ENCODE results near the gene SCUBE3. TPM values are rescaled to one million over a fixed set of nuclear protein-coding genes. Genes with fewer than 3 reads are reported as not detected.

The SCUBE3 gene
- total and polyA plus RNA-seq, 9 of the 15 experiments (the other 6 are each of a cell fraction or from before 2014, with no cell fraction given): 0.01 to 0.11 TPM; not detected in 7

DNA sequence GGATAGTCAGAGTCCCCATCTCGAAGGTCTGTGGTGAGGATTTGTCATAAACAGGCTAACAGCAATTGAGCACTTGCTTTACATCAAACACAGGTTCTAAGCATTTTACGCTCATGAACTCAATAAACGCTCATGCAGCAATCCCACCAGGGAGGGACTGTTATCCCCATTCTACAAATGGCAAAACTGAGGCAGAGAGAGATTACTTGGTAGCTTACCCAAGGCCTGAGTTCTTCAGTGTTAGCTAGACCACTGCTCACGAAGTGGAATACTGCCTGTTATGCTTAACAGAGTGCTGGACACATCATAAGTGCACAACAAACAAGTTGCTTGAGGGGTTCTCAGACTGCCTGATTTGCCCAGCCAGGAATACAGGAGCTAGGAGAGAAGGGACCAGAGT, 48.9 kb upstream of the SCUBE3 start:
- ATAC-seq: no peak
- H3K9ac ChIP-seq (ENCODE audit: insufficient read depth in 1 of 2, low read depth in 2 of 2, low read length in 2 of 2): no peak overlapping the region
- ChIA-PET CTCF (ENCODE audit: low intra/inter-chr PET ratio) (no interaction called here), POLR2A (interaction anchor here (0.6 to 1.2 kb wide), 2 partner anchors 14 to 80 kb away, joined by 3 read pairs; no protein-coding TSS in a partner anchor)
- H3K9me1 ChIP-seq (ENCODE audit: control insufficient read depth, insufficient read depth, low read length): no peaks in the 10 kb centered on the region
- intact Hi-C loops (cut with micrococcal nuclease) (no loop called here), in situ Hi-C loops (cut with MboI) (no loop called here)
- no peak overlapping the region for H3K4me2 ChIP-seq (ENCODE audit: insufficient read depth, low read length)
- H3K4me3 ChIP-seq: no peak overlapping the region
- no peaks in the 10 kb centered on the region for H3K79me2 ChIP-seq (ENCODE audit: control insufficient read depth, insufficient read depth, low read length)
- no peak overlapping the region for H2AFZ ChIP-seq (ENCODE audit: low read depth, low read length)
- H4K20me1 ChIP-seq (replicated peaks; ENCODE audit: control insufficient read depth, insufficient read depth, low read length): no peaks in the 10 kb centered on the region
- no peaks in the 10 kb centered on the region for H3K36me3 ChIP-seq (ENCODE audit: control insufficient read depth, insufficient read depth, low read length)
- DNase-seq (ENCODE audit: extremely low read depth in 1 of 4, low spot score in 3 of 4): no peak
- WGBS (ENCODE audit: insufficient coverage, low coverage, missing lambda C conversion rate): 4% methylated on average over 4 of the region's 4 CpGs
- no peak for TF ChIP-seq NR2C1 (IDR thresholded peaks at IDR 0.05)
- TF ChIP-seq NR2C1 (tag; IDR thresholded peaks at IDR 0.05): no peak
- TF ChIP-seq ZNF583 (CRISPR knock-in tag; IDR thresholded peaks at IDR 0.05): no peak
- TF ChIP-seq MYBL2 (IDR thresholded peaks at IDR 0.05; ENCODE audit: low read depth): no peak
- no peak for TF ChIP-seq MYBL2 (CRISPR knock-in tag; IDR thresholded peaks at IDR 0.05; ENCODE audit: borderline replicate concordance)
- TF ChIP-seq RBM14 (IDR thresholded peaks at IDR 0.05; ENCODE audit: borderline replicate concordance, insufficient read depth, low read depth, low read length): no peak
- TF ChIP-seq, protein P1, sequence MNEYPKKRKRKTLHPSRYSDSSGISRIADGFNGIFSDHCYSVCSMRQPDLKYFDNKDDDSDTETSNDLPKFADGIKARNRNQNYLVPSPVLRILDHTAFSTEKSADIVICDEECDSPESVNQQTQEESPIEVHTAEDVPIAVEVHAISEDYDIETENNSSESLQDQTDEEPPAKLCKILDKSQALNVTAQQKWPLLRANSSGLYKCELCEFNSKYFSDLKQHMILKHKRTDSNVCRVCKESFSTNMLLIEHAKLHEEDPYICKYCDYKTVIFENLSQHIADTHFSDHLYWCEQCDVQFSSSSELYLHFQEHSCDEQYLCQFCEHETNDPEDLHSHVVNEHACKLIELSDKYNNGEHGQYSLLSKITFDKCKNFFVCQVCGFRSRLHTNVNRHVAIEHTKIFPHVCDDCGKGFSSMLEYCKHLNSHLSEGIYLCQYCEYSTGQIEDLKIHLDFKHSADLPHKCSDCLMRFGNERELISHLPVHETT (CRISPR knock-in tag; conservative IDR thresholded peaks at IDR 0.05 in 1 of 2, IDR thresholded peaks at IDR 0.05 in 1 of 2): no peak
- no peak for TF ChIP-seq MTA1 (IDR thresholded peaks at IDR 0.05; ENCODE audit: borderline replicate concordance)
- TF ChIP-seq, protein P2, sequence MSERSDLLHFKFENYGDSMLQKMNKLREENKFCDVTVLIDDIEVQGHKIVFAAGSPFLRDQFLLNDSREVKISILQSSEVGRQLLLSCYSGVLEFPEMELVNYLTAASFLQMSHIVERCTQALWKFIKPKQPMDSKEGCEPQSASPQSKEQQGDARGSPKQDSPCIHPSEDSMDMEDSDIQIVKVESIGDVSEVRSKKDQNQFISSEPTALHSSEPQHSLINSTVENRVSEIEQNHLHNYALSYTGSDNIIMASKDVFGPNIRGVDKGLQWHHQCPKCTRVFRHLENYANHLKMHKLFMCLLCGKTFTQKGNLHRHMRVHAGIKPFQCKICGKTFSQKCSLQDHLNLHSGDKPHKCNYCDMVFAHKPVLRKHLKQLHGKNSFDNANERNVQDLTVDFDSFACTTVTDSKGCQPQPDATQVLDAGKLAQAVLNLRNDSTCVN (CRISPR knock-in tag; IDR thresholded peaks at IDR 0.05): no peak
- TF ChIP-seq, protein P3, sequence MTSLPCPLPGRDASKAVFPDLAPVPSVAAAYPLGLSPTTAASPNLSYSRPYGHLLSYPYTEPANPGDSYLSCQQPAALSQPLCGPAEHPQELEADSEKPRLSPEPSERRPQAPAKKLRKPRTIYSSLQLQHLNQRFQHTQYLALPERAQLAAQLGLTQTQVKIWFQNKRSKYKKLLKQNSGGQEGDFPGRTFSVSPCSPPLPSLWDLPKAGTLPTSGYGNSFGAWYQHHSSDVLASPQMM (CRISPR knock-in tag; IDR thresholded peaks at IDR 0.05): no peak
- no peak for TF ChIP-seq RFX5 (IDR thresholded peaks at IDR 0.05; ENCODE audit: low read depth, low read length)
- TF ChIP-seq HDAC6 (IDR thresholded peaks at IDR 0.05; ENCODE audit: low read depth, low read length): no peak
- TF ChIP-seq ADNP (tag; IDR thresholded peaks at IDR 0.05): no peak
- TF ChIP-seq SMARCB1 (IDR thresholded peaks at IDR 0.05; ENCODE audit: insufficient read length, low read depth): no peak
- no peak for TF ChIP-seq ZNF23 (CRISPR knock-in tag; IDR thresholded peaks at IDR 0.05)
- TF ChIP-seq POLR2B (IDR thresholded peaks at IDR 0.05; ENCODE audit: low read depth, partially characterized antibody): no peak
- no peak for TF ChIP-seq COPS2 (conservative IDR thresholded peaks at IDR 0.05)
- TF ChIP-seq HMGN3 (IDR thresholded peaks at IDR 0.05; ENCODE audit: borderline replicate concordance, extremely low read depth, insufficient read length, low read depth, low read length): no peak
- TF ChIP-seq POLR2H (tag; IDR thresholded peaks at IDR 0.05; ENCODE audit: low read depth): no peak
- no peak overlapping the region for H3K27ac ChIP-seq (ENCODE audit: extremely low read depth, low read depth, low read length)
- H3K9me3 ChIP-seq (replicated peaks; ENCODE audit: control insufficient read depth, insufficient read depth, low read depth, low read length): 0 out of 2 replicates have a peak, but pooled peaks cover 3% of the 10 kb centered on the region
- peaks cover 25 to 50% of the 10 kb centered on the region in 2 experiments; a peak in 4 of 5 replicates for H3K27me3 ChIP-seq (ENCODE audit: control insufficient read depth in 2 of 2, insufficient read depth in 2 of 2, low read length in 2 of 2)
- FAIRE-seq: peak; percentile 56
- no peaks in the 10 kb centered on the region for H3K4me1 ChIP-seq (replicated peaks in 1 of 2; ENCODE audit: control insufficient read depth in 2 of 2, insufficient read depth in 2 of 2, low read length in 2 of 2)
- no TSS peak for BruUV-seq (replicated peaks)
